ENCODE data around the gene HDAC4.

HDAC4 gene

DNA sequence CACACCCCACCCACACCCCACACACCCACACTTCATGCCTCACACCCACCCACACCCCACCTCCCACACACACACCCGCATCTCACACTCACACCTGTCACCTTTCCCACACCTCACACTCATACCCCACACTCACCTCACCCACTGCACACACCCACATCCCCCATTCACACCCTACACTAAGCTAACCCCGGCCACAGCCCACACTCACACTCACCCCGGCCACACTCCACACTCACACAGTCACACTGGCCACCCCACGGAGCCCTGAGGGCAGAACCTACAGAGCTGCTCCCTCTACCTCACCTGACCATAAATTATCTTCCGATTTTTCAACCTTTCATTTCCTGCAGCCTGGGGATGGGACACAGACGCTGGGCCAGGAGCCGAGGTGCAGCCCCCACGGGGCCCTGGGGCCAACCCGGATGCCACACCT lies 241.3 kb downstream of the HDAC4 start:
- DNase-seq, result no peak

GRCh38 chr2:239158641-239159475 lies 242.0 kb downstream of the HDAC4 start:
- no peak for DNase-seq

DNA sequence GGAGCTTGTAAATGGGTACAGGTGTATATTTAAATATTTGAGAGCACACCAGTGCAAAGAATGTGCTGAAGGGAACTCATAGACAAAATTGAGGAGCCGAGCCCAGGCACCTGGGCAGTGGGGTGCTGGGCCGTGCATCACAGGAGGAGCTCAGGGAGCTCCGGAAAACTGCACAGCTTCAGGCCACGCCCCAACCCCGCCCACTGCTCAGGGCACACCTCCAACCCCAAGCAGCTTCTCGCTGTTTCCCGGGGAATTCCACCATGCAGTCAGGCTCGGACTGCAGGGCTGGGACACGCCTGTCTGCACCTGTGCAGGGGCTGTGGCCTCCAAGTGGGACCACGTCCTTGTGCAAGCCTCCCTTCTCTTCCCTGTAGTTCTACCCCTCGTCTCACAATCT lies 243.0 kb downstream of the HDAC4 start:
- DNase-seq, result no peak

GRCh38 chr2:239157269-239157668 lies 243.6 kb downstream of the HDAC4 start:
- DNase-seq, result no peak

GRCh38 chr2:239156516-239157265 lies 244.1 kb downstream of the HDAC4 start:
- no peak for DNase-seq

DNA sequence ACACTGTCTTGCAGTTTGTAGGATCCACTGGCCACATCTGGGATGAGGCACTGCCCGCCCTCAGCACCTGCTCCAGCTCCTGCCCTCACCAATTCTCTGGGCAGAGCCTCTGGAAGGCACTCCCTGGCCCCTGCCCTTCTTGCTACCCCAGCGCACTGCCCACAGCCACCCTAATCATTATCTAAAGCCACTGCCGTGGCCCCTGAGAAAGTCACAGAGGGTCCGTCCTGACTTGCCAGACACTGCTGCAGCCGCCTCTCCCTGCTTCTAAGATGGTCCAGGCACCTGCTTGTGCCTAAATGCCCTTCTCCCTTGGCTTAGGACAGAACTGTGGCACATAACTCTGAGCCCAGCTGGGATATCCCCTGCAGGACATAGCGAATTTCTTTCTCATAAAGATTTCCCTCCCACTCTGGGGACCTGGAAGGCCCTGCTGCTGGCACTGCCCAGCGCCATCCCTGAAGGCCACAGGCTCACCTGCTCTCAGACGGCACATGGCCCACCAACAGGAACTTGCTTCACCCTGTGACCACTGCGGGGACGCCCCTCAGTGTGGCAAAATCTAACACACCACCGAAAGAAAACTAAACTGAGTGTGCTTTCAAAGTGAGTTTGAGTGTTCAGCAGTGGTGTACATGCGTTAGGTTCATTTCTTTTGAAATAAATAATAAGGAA lies 244.9 kb downstream of the HDAC4 start:
- DNase-seq, result no peak

GRCh38 chr2:239154971-239155805 lies 245.6 kb downstream of the HDAC4 start:
- no peak for DNase-seq

DNA sequence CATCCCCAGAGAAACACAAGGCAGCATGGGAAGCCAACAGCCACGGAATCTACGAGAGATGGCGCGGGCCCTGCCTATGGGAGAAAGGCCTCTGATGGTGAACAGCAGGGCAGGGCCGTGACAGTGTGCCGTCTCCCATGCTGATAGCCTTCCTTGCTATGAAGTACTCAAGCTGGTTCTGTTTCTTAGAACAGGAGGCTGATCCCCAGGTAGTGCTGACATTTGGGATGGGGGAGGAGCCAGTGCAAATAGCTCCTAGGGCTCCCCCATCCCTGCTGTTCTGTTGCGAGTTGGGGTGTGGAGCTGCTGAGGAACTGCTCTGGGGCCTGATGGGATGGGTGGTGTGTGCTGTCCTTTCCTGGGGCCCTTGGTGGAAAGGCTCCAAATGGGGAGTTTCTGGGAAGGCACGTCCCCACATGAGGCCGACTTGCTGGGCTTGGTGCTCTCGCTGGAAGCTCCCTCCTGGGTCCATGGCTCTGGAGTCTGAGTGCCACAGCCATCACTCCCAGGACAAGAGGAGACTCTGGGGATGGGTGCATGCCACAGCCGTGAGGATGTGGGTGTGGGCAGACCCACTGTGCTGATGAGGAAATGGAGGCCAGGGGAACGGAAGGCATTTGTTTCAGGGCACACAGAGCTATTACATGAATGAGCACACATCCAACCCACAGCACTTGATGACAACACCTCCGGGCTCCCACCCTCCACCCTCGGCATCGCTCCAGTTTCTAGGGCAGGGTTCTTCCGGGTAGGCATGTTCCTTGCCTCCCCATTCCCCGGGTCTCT lies 246.8 kb downstream of the HDAC4 start:
- no peak for DNase-seq

DNA sequence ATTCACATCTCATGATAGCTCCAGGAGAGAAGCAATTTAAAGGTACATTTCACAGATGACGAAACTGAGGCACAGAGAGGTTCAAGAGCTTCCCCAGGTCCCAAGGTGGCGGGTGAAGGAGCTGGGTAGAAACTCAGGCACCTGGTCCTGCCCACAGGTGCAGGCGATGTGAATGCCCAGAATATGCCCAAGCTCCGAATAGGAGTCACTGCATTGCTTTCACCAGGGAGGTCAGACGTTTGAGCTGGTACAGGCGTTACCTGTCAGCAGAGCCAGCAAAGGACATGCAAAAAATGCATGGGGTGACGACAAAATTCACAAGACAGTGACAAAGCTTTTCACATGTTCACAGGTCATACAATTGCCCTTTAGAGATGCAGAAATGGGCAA lies 247.9 kb downstream of the HDAC4 start:
- DNase-seq, result no peak

DNA sequence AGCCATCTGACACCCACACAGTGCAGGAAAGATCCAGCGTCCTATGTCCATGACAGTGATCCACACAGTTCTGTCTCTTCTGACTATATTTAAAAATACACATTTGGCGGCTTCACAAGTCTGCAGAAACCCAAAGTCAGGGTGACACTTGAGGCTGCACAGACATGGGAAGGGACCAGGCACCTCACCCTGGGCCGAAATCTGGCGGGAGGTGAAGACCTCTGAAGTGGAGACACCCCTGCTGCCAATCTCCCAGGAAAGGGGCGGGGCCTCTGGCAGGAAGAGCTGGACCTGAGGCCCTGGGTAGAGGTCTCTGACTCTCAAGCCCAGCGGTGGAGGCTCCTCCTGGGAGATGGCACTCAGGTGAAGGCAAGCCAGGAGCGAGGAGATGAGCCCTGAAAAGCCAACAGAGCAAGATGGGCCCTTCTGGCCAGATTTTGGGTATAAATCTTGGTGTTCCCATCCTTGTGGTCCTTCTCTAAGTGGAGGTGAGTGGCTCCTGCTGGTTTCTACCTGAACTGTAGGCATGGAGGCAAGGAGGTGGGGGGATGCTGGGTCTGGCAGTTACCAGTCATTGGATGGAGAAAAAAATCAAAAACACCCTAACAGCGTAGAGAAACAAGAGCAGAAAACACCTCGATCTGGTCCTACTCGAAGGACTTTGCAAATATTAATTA lies 248.4 kb downstream of the HDAC4 start:
- no peak for DNase-seq

GRCh38 chr2:239151201-239152131 lies 249.4 kb downstream of the HDAC4 start:
- no peak for DNase-seq

GRCh38 chr2:239150125-239151011 lies 250.5 kb downstream of the HDAC4 start:
- DNase-seq, result no peak

DNA sequence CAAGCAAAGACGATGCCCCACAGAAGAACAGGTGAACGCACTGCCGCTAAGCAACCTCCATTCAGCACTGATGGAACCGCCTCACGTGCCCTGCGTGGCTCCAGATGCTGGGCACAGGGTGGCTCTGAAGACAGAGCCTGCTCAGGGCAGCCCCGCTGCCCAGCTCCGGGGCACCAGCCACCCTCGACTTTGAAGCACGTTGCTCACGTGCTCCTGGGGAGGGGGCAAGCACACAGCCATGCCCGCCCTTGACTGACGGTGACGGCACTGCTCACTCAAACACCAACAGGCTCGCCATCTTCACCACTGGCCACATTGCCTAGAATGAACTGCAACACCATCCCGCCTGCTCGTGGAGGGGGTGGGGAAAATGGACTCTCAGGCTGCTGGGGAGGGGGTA lies 251.3 kb downstream of the HDAC4 start:
- no peak for DNase-seq

- DNase-seq, result no peak
These were observed 252.2 kb downstream of the HDAC4 start for GRCh38 chr2:239148495-239149200.

- DNase-seq, result no peak
These were observed 253.4 kb downstream of the HDAC4 start for GRCh38 chr2:239147376-239147775.

GRCh38 chr2:239146741-239147181 lies 254.1 kb downstream of the HDAC4 start:
- no peak for DNase-seq

- no peak for DNase-seq
These were observed 254.7 kb downstream of the HDAC4 start for GRCh38 chr2:239146011-239146641.

- no peak for DNase-seq
These were observed 255.2 kb downstream of the HDAC4 start for GRCh38 chr2:239145601-239146000.
